ENCODE measurements around the gene ALDH1A3.

GRCh38 chr15:100942656-100943425 is 63.2 kb downstream of the ALDH1A3 start:
- no peak for TF ChIP-seq RARB (CRISPR knock-in tag; IDR thresholded peaks at IDR 0.05)
- TF ChIP-seq OSR1 (CRISPR knock-in tag; IDR thresholded peaks at IDR 0.05) = no peak
- TF ChIP-seq, protein P1, sequence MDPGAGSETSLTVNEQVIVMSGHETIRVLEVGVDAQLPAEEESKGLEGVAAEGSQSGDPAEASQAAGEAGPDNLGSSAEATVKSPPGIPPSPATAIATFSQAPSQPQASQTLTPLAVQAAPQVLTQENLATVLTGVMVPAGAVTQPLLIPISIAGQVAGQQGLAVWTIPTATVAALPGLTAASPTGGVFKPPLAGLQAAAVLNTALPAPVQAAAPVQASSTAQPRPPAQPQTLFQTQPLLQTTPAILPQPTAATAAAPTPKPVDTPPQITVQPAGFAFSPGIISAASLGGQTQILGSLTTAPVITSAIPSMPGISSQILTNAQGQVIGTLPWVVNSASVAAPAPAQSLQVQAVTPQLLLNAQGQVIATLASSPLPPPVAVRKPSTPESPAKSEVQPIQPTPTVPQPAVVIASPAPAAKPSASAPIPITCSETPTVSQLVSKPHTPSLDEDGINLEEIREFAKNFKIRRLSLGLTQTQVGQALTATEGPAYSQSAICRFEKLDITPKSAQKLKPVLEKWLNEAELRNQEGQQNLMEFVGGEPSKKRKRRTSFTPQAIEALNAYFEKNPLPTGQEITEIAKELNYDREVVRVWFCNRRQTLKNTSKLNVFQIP (CRISPR knock-in tag; IDR thresholded peaks at IDR 0.05; ENCODE audit: borderline replicate concordance, low read depth) = no peak
- TF ChIP-seq TCF4 (CRISPR knock-in tag; IDR thresholded peaks at IDR 0.05; ENCODE audit: borderline replicate concordance) = no peak
- no peak for TF ChIP-seq ISL1 (CRISPR knock-in tag; IDR thresholded peaks at IDR 0.05)
- no peak for TF ChIP-seq ARNTL (CRISPR knock-in tag; IDR thresholded peaks at IDR 0.05; ENCODE audit: borderline replicate concordance, low read depth)
- no peak for TF ChIP-seq PPARA (CRISPR knock-in tag; IDR thresholded peaks at IDR 0.05; ENCODE audit: borderline replicate concordance)
- no peak for TF ChIP-seq ZFP30 (CRISPR knock-in tag; IDR thresholded peaks at IDR 0.05)
- no peak for TF ChIP-seq ZFP3 (CRISPR knock-in tag; IDR thresholded peaks at IDR 0.05)
